K562 (cell line): ENCODE data around the gene SRPK1. TPM values are rescaled to one million over a fixed set of nuclear protein-coding genes. Genes with fewer than 3 reads are reported as not detected.

Experiments
- COPS2 ChIP-seq: fragments of 450-650 bp; conservative IDR thresholded peaks from 2 replicates; pipeline ENCODE4 v1.6.1; 2016; ENCODE audit warnings: mild to moderate bottlenecking, moderate library complexity
- CREB3 ChIP-seq: fragments of 450-650 bp; conservative IDR thresholded peaks from 2 replicates; pipeline ENCODE4 v1.6.1; 2016; ENCODE audit warnings: missing genetic modification characterization, low read depth, mild to moderate bottlenecking, missing compliant biosample characterization, moderate library complexity
- CUX1 ChIP-seq: fragments of 200-800 bp; sonication (Bioruptor generic); IDR thresholded peaks from 2 replicates; pipeline ENCODE4 v1.6.1; 2016; ENCODE audit warnings: missing genetic modification characterization, missing compliant biosample characterization
- DACH1 ChIP-seq: fragments of 450-650 bp; IDR thresholded peaks from 2 replicates; pipeline ENCODE4 v1.6.1; 2018; ENCODE audit not compliant: partially characterized antibody
- HINFP ChIP-seq: fragments of 450-650 bp; conservative IDR thresholded peaks from 2 replicates; pipeline ENCODE4 v1.6.1; 2016; ENCODE audit warnings: missing genetic modification characterization, low read depth, mild to moderate bottlenecking, control low read depth, missing compliant biosample characterization
- HNRNPLL ChIP-seq: fragments of 200-400 bp; formaldehyde crosslinking; IDR thresholded peaks from 2 replicates; pipeline ENCODE4 v1.6.1; 2017; ENCODE audit warnings: low read length, low read depth, mild to moderate bottlenecking; ENCODE audit not compliant: poor library complexity, severe bottlenecking
- IRF2 ChIP-seq: sonication (generic); formaldehyde crosslinking; IDR thresholded peaks from 2 replicates; pipeline ENCODE4 v1.8.1; 2022; ENCODE audit warnings: mild to moderate bottlenecking, missing genetic modification reagents
- JUNB ChIP-seq: fragments of 450-650 bp; formaldehyde crosslinking; conservative IDR thresholded peaks from 2 replicates; pipeline ENCODE4 v1.4.0; 2020; ENCODE audit warnings: mild to moderate bottlenecking
- KDM2B ChIP-seq: fragments of 250-450 bp; sonication (Bioruptor Pico); IDR thresholded peaks from 2 replicates; pipeline ENCODE4 v1.8.0; 2021; ENCODE audit warnings: mild to moderate bottlenecking, moderate library complexity
- KLF10 ChIP-seq: fragments of 250-450 bp; sonication (Bioruptor Pico); IDR thresholded peaks from 2 replicates; pipeline ENCODE4 v1.6.1; 2021; ENCODE audit warnings: matching md5 sums
- NR1H2 ChIP-seq: sonication (generic); formaldehyde crosslinking; IDR thresholded peaks from 2 replicates; pipeline ENCODE4 v1.4.0; 2020; ENCODE audit warnings: mild to moderate bottlenecking, missing genetic modification reagents
- NUFIP1 ChIP-seq: fragments of 450-650 bp; IDR thresholded peaks from 2 replicates; pipeline ENCODE4 v1.6.1; 2018; ENCODE audit not compliant: partially characterized antibody
- PHF21A ChIP-seq: fragments of 450-650 bp; IDR thresholded peaks from 2 replicates; pipeline ENCODE4 v1.6.1; 2017; ENCODE audit warnings: low read depth, borderline replicate concordance
- PHF8 ChIP-seq: fragments of 200-600 bp; sonication (generic); IDR thresholded peaks from 2 replicates; pipeline ENCODE4 v1.6.1; 2012; ENCODE audit warnings: mixed run types, mild to moderate bottlenecking, inconsistent platforms, low read length, moderate library complexity, borderline replicate concordance
- RAD21 ChIP-seq, 2 experiments: fragments of 250-450 bp in 1 of 2; fragments of 450-650 bp in 1 of 2; sonication (Bioruptor Pico) in 1 of 2; formaldehyde crosslinking in 1 of 2; IDR thresholded peaks in 1 of 2; conservative IDR thresholded peaks in 1 of 2; 2 replicates each; pipeline versions ENCODE4 v1.4.0 to v1.8.0; 2020 to 2022; ENCODE audit warnings: mild to moderate bottlenecking in 2 of 2, moderate library complexity in 1 of 2
- RBFOX2 ChIP-seq: fragments of 200-400 bp; formaldehyde crosslinking; IDR thresholded peaks from 2 replicates; pipeline ENCODE4 v1.6.1; 2017; ENCODE audit warnings: low read depth, mild to moderate bottlenecking, low read length, moderate library complexity
- U2AF2 ChIP-seq: fragments of 200-400 bp; formaldehyde crosslinking; optimal IDR thresholded peaks from 2 replicates; pipeline ENCODE3; 2017; ENCODE audit warnings: low read depth, mild to moderate bottlenecking, low read length
- ZNF707 ChIP-seq: fragments of 250-450 bp; sonication (Bioruptor Pico); conservative IDR thresholded peaks from 2 replicates; pipeline ENCODE4 v1.8.0; 2022; ENCODE audit warnings: inconsistent platforms, mild to moderate bottlenecking, moderate library complexity
- polyA plus RNA-seq, 8 experiments: library from polyadenylated mRNA; depleted of rRNA in 4 of 8; stranded (reverse) in 5 of 8; unstranded in 3 of 8; fragments of >200 nt; fragmentation: Nextera tagmentation in 2 of 8; fragmentation: Illumina TruSeq in 1 of 8; extraction: Ambion mirVana in 2 of 8; extraction: Trizol in 1 of 8; gene quantifications; 2 replicates each; pipeline versions ENCODE4 v1.2.1 to v1.2.3, GENCODE V29; 2011 to 2014; ENCODE audit warnings: inconsistent platforms in 1 of 8, missing spikeins in 1 of 8
- total RNA-seq, 7 experiments: library from RNA; depleted of rRNA in 6 of 7; stranded (reverse); fragments of >200 nt in 6 of 7; fragmentation: Illumina TruSeq in 2 of 7; extraction: Trizol in 2 of 7; gene quantifications; 2 replicates each; pipeline versions ENCODE4 v1.2.1 to v1.2.3, GENCODE V29; 2011 to 2021; ENCODE audit warnings: low replicate concordance in 1 of 7

Gene SRPK1
- total and polyA plus RNA-seq, 9 of the 15 experiments (the other 6 are each of a cell fraction or from before 2014, with no cell fraction given), result 99.6 to 185 (median 159) TPM

- TF ChIP-seq NUFIP1 (no peak), U2AF2 (no peak), RAD21 (CRISPR knock-in tag; conservative IDR thresholded peaks at IDR 0.05 in 1 of 2, IDR thresholded peaks at IDR 0.05 in 1 of 2) (no peak), PHF8 (no peak), COPS2 (no peak), HNRNPLL (peak; percentile 28), NR1H2 (no peak), HINFP (tag) (no peak), PHF21A (no peak), KDM2B (0 out of 2 replicates have a peak, but pooled peaks have one; percentile 40), CUX1 (CRISPR knock-in tag) (no peak), RBFOX2 (no peak), ZNF707 (CRISPR knock-in tag) (no peak), CREB3 (no peak), KLF10 (no peak), IRF2 (CRISPR knock-in tag) (no peak), DACH1 (peak; percentile 12), JUNB (CRISPR knock-in tag) (no peak)
Observed at GRCh38 chr6:35919827-35920751, 809 bp downstream of the SRPK1 start (continued).
